ENCODE data around the gene OTOG.

OTOG gene

DNA sequence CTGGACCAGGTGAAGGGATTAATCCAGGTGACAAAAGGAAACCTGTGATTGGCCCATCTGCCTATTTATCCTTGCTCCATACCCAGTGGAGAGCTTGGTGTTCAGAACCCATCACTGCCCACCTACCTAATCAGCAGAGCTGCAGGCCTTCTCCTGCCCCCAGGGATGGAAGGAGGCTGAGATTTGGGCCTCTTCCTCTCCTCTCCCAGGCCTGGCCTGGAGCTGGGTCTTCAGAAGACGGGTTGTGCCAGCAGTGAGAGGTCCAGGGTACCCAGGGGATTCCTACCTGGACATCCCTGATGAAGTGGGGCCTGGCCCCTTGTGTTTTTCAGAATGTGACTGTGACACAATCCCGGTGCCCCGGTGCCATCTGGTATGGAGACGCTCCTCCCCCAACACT is 92.0 kb downstream of the OTOG start:
- Mint-ChIP-seq H3K9me3 (no peaks in the 10 kb centered on the region), H3K36me3 (ENCODE audit: low read depth) (no peaks in the 10 kb centered on the region), H3K27me3 (no peaks in the 10 kb centered on the region), H3K27ac (no peak overlapping the region), H3K4me3 (no peak overlapping the region), H3K4me1 (ENCODE audit: low read depth) (no peaks in the 10 kb centered on the region)

- H3K4me1 Mint-ChIP-seq (ENCODE audit: low read depth) = no peaks in the 10 kb centered on the region
- H3K36me3 Mint-ChIP-seq (ENCODE audit: low read depth) = no peaks in the 10 kb centered on the region
- no peak overlapping the region for H3K27ac Mint-ChIP-seq
- no peak overlapping the region for H3K4me3 Mint-ChIP-seq
- no peaks in the 10 kb centered on the region for H3K27me3 Mint-ChIP-seq
- H3K9me3 Mint-ChIP-seq = no peaks in the 10 kb centered on the region
Observed at GRCh38 chr11:17639781-17640180, 92.7 kb downstream of the OTOG start.

- Mint-ChIP-seq H3K27me3 (no peaks in the 10 kb centered on the region), H3K4me1 (ENCODE audit: low read depth) (no peaks in the 10 kb centered on the region), H3K4me3 (no peak overlapping the region), H3K9me3 (no peaks in the 10 kb centered on the region), H3K27ac (no peak overlapping the region), H3K36me3 (ENCODE audit: low read depth) (no peaks in the 10 kb centered on the region)
Observed at GRCh38 chr11:17640493-17641164, 93.6 kb downstream of the OTOG start.

- H3K4me3 Mint-ChIP-seq = no peak overlapping the region
- no peaks in the 10 kb centered on the region for H3K4me1 Mint-ChIP-seq (ENCODE audit: low read depth)
- no peaks in the 10 kb centered on the region for H3K36me3 Mint-ChIP-seq (ENCODE audit: low read depth)
- no peaks in the 10 kb centered on the region for H3K27me3 Mint-ChIP-seq
- no peak overlapping the region for H3K27ac Mint-ChIP-seq
- no peaks in the 10 kb centered on the region for H3K9me3 Mint-ChIP-seq
Observed at GRCh38 chr11:17641792-17642350, 94.8 kb downstream of the OTOG start.

GRCh38 chr11:17642370-17642769 is 95.3 kb downstream of the OTOG start:
- Mint-ChIP-seq H3K27ac (no peak overlapping the region), H3K36me3 (ENCODE audit: low read depth) (no peaks in the 10 kb centered on the region), H3K4me1 (ENCODE audit: low read depth) (no peaks in the 10 kb centered on the region), H3K9me3 (peaks cover 3% of the 10 kb centered on the region), H3K4me3 (no peak overlapping the region), H3K27me3 (no peaks in the 10 kb centered on the region)

DNA sequence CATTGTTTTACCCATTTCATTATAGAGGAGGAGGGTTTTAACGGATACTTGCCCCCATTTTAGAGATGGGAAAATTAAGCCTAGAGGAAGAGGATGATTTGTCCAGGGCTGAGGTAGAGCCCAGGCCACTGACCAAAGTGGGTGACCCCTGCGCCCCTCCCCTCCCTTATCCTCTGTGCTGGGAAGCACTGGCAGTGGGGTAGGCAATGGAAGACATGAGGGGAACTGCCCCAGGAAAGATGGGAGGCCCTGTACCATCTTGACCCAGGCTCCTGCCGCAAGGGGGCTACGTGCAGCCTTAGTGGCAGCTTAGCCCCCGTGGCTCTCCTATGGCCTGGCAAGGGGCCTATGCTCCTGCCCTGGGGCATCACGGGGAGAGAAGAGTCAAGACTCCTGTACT is 95.9 kb downstream of the OTOG start:
- Mint-ChIP-seq H3K4me1 (ENCODE audit: low read depth) (no peaks in the 10 kb centered on the region), H3K4me3 (no peak overlapping the region), H3K27me3 (peaks cover 5% of the 10 kb centered on the region), H3K27ac (no peak overlapping the region), H3K9me3 (peaks cover 8% of the 10 kb centered on the region), H3K36me3 (ENCODE audit: low read depth) (no peaks in the 10 kb centered on the region)

- peaks cover 12% of the 10 kb centered on the region for H3K27me3 Mint-ChIP-seq
- no peaks in the 10 kb centered on the region for H3K36me3 Mint-ChIP-seq (ENCODE audit: low read depth)
- H3K9me3 Mint-ChIP-seq = peaks cover 10% of the 10 kb centered on the region
- no peak overlapping the region for H3K27ac Mint-ChIP-seq
- no peak overlapping the region for H3K4me3 Mint-ChIP-seq
- H3K4me1 Mint-ChIP-seq (ENCODE audit: low read depth) = no peaks in the 10 kb centered on the region
Observed at GRCh38 chr11:17643506-17644405, 96.7 kb downstream of the OTOG start.

DNA sequence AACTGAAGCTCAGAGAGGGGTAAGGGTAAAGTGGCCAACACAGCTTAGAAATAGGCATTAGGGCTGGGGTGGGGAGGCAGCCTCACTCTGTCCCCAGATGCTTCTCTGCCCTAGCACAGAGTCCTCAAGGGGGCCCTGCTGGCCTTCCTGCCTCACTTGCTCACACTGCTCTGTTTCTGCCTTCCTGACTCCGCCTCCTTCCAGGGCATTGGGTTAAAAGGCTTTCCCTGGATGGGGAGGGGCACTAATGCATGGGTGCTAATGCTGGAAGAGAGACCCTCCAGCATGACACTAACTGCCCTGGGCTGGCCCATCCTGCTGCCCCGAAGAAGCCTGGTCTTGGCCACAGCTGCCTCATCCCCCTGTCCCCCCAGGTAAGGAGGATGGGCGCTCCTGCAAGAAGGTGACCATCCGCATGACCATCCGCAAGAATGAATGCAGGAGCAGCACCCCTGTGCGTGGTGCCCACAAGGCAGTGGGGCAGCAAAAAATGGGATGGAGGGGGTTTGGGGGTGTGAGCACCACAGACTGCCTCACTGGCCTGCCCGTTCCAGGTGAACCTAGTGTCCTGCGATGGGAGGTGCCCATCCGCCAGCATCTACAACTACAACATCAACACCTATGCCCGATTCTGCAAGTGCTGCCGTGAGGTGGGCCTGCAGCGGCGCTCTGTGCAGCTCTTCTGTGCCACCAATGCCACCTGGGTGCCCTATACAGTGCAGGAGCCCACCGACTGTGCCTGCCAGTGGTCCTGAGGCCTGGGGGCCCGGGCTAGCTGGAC is 98.3 kb downstream of the OTOG start:
- Mint-ChIP-seq H3K27me3 (peaks cover 28% of the 10 kb centered on the region), H3K4me3 (no peak overlapping the region), H3K4me1 (ENCODE audit: low read depth) (no peaks in the 10 kb centered on the region), H3K9me3 (peaks cover 10% of the 10 kb centered on the region), H3K36me3 (ENCODE audit: low read depth) (no peaks in the 10 kb centered on the region), H3K27ac (no peak overlapping the region)

DNA sequence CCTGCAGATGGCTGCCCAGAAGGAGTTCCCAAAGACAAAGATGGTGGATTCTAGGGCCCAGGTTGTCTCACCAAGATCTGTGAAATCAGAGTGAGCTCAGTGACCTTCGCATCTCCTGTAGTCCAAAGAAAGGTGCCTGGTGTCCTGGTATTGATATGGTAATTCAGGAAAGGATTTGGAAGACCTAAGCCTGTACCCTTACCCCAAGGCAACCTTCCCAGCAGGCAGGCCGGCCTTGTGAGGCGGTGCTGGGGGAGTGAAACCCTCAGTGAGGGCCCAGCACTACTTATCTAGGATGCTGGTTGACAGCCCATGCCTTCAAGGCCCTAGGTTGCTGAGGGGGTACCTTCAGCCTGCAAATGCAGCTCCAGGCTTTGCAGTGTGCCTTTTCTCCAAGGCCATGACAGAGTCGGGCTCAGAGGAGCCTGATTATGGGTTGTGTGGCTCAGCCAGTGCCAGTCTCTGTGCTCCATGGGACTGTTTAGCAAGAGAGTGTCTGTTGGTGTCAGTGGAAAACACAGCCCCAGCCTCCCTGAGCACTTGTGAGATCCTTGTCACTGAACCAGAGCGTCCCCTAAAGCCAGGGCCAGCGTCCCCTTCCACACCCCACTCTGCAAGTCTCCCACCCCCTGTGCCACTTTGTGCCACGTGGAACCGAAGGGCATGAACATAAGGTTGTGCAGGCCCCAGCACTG is 99.5 kb downstream of the OTOG start:
- Mint-ChIP-seq H3K27ac (no peak overlapping the region), H3K4me3 (no peak overlapping the region), H3K9me3 (peaks cover 10% of the 10 kb centered on the region), H3K27me3 (peaks cover 39% of the 10 kb centered on the region), H3K36me3 (ENCODE audit: low read depth) (no peaks in the 10 kb centered on the region), H3K4me1 (ENCODE audit: low read depth) (no peaks in the 10 kb centered on the region)

DNA sequence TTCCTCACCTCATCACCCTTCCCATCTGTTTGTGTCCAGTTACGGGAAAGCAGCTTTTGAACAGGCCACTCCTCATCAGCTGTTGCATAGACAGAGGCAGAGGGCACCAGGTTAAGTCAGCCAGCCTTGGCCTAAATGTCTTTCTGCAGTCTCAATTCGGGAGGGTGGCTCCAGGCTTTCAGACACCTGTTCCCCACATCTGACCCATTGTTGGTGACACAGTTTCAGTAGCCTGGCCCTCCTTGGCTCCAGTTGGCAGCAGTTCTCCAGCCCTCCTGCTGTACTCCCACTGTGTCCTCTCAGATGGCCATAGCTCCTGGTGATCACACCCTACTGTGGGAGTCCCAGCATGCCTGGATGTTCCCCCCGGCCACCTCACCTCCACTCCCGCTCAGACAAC is 101.5 kb downstream of the OTOG start:
- peaks cover 10% of the 10 kb centered on the region for H3K9me3 Mint-ChIP-seq
- no peak overlapping the region for H3K4me3 Mint-ChIP-seq
- H3K36me3 Mint-ChIP-seq (ENCODE audit: low read depth) = no peaks in the 10 kb centered on the region
- H3K27me3 Mint-ChIP-seq = peaks cover 39% of the 10 kb centered on the region
- no peak overlapping the region for H3K27ac Mint-ChIP-seq
- H3K4me1 Mint-ChIP-seq (ENCODE audit: low read depth) = no peaks in the 10 kb centered on the region

DNA sequence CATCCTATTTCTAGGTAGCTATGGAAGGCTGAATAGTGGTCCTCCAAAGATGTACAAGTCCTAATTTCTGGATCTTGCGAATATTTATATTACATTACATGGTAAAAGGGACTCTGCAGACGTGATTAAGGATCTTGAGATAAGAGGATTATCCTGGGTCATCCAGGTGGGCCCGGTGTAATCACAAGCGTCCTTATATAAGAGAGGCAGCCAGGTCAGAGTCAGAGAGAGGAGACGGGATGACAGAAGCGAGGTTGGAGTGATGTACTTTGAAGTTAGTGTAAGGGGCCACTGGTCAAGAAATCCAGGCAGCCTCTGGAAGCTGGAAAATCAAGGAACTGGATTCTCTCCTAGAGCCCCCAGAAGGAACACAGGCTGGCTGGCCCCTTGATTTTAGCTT is 102.2 kb downstream of the OTOG start:
- H3K27ac Mint-ChIP-seq = no peak overlapping the region
- no peak overlapping the region for H3K4me3 Mint-ChIP-seq
- H3K9me3 Mint-ChIP-seq = peaks cover 10% of the 10 kb centered on the region
- H3K4me1 Mint-ChIP-seq (ENCODE audit: low read depth) = no peaks in the 10 kb centered on the region
- H3K36me3 Mint-ChIP-seq (ENCODE audit: low read depth) = no peaks in the 10 kb centered on the region
- H3K27me3 Mint-ChIP-seq = peaks cover 42% of the 10 kb centered on the region

- H3K27ac Mint-ChIP-seq = no peak overlapping the region
- H3K27me3 Mint-ChIP-seq = peaks cover 46% of the 10 kb centered on the region
- H3K4me3 Mint-ChIP-seq = no peak overlapping the region
- H3K4me1 Mint-ChIP-seq (ENCODE audit: low read depth) = no peaks in the 10 kb centered on the region
- H3K9me3 Mint-ChIP-seq = peaks cover 10% of the 10 kb centered on the region
- H3K36me3 Mint-ChIP-seq (ENCODE audit: low read depth) = no peaks in the 10 kb centered on the region
Observed at GRCh38 chr11:17649696-17650095, 102.6 kb downstream of the OTOG start.

GRCh38 chr11:17650127-17650911 is 103.3 kb downstream of the OTOG start:
- no peak overlapping the region for H3K27ac Mint-ChIP-seq
- H3K4me1 Mint-ChIP-seq (ENCODE audit: low read depth) = no peaks in the 10 kb centered on the region
- H3K9me3 Mint-ChIP-seq = peaks cover 10% of the 10 kb centered on the region
- peaks cover 50% of the 10 kb centered on the region for H3K27me3 Mint-ChIP-seq
- H3K36me3 Mint-ChIP-seq (ENCODE audit: low read depth) = no peaks in the 10 kb centered on the region
- H3K4me3 Mint-ChIP-seq = no peak overlapping the region

GRCh38 chr11:17651061-17651460 is 104.0 kb downstream of the OTOG start:
- Mint-ChIP-seq H3K27ac (no peak overlapping the region), H3K9me3 (peaks cover 15% of the 10 kb centered on the region), H3K4me3 (no peak overlapping the region), H3K27me3 (peaks cover 57% of the 10 kb centered on the region), H3K4me1 (ENCODE audit: low read depth) (no peaks in the 10 kb centered on the region), H3K36me3 (ENCODE audit: low read depth) (no peaks in the 10 kb centered on the region)

Measured in stimulated activated naive CD8-positive, alpha-beta T cell treated with anti-CD3 and anti-CD28 coated beads, Interleukin-15, Interleukin-2, amounts not matched to agents 100 ng/mL and 50 ng/mL, for 24 hours (primary cell).